Suprapubic skin (tissue), 4 donors: Measurements from ENCODE around the gene GSTK1. TPM values are rescaled to one million over a fixed set of nuclear protein-coding genes. Genes with fewer than 3 reads are reported as not detected.
"Not testable (repeated sequence)": the region's sequence is repeated elsewhere in the genome, so short reads cannot be mapped to it uniquely, and the experiment has no call there.

ENCODE experiments used
- DNase-seq, 2 donors: peaks; one replicate each; pipeline ENCODE4 v3.0.0-alpha.2; 2019; ENCODE audit warnings: low spot score in 2 of 2
- H3K27ac ChIP-seq: fragments of 200-600 bp; sonication (generic); one replicate; pipeline ENCODE4 v1.5.1; 2019
- H3K27me3 ChIP-seq: fragments of 200-600 bp; sonication (generic); one replicate; pipeline ENCODE4 v1.5.1; 2019
- H3K36me3 ChIP-seq: fragments of 200-600 bp; sonication (generic); one replicate; pipeline ENCODE4 v1.5.1; 2019
- H3K4me1 ChIP-seq: fragments of 200-600 bp; sonication (generic); one replicate; pipeline ENCODE4 v1.5.1; 2019
- H3K4me3 ChIP-seq: fragments of 200-600 bp; sonication (generic); one replicate; pipeline ENCODE4 v1.5.1; 2019; ENCODE audit warnings: mild to moderate bottlenecking
- H3K9me3 ChIP-seq: fragments of 200-600 bp; sonication (generic); one replicate; pipeline ENCODE4 v1.5.1; 2019
- CTCF ChIP-seq, 2 donors: fragments of 200-600 bp in 1 of 2; fragments of 450-650 bp in 1 of 2; sonication (generic) in 1 of 2; IDR thresholded peaks; one replicate each; pipeline ENCODE4 v1.5.1; 2016 to 2019; ENCODE audit warnings: antibody characterized with exemption in 2 of 2, mild to moderate bottlenecking in 1 of 2, moderate library complexity in 1 of 2
- EP300 ChIP-seq: sonication (generic); formaldehyde crosslinking; IDR thresholded peaks from one replicate; pipeline ENCODE4 v1.6.1; 2017; ENCODE audit warnings: antibody characterized with exemption
- POLR2A ChIP-seq, 2 donors: fragments of 450-650 bp; IDR thresholded peaks; one replicate each; pipeline ENCODE4 v1.6.1; 2017; ENCODE audit warnings: antibody characterized with exemption in 2 of 2, mild to moderate bottlenecking in 2 of 2, moderate library complexity in 2 of 2
- POLR2AphosphoS5 ChIP-seq, 3 donors: sonication (generic); formaldehyde crosslinking; IDR thresholded peaks; one replicate each; pipeline ENCODE4 v1.6.1; 2017; ENCODE audit warnings: antibody characterized with exemption in 3 of 3
- WGBS: methylation state at CpG from one replicate; pipeline ENCODE4 v1.1.5; 2018; 5-methylcytosine and 5-hydroxymethylcytosine counted together
- total RNA-seq, 4 donors: library from RNA; depleted of rRNA; stranded (reverse); fragments of >200 nt; gene quantifications; one replicate each; pipeline ENCODE4 v1.1.0, GENCODE V29; 2016

The GSTK1 gene
- 100 to 1,000 TPM; 136 to 177 (median 166) TPM for total RNA-seq

- Histone ChIP-seq H3K4me3 (peak within 1 kb of the TSS; percentile 88), H3K27ac (peak within 1 kb of the TSS; percentile 87), H3K36me3 (peaks cover 18% of the 10 kb centered on the region), H3K9me3 (no peaks in the 10 kb centered on the region), H3K4me1 (peaks cover 22% of the 10 kb centered on the region), H3K27me3 (no peaks in the 10 kb centered on the region)
- 1% methylated on average over 33 of the region's 48 CpGs for WGBS
- DNase-seq = peak; percentile 89 to 93
- no peak for TF ChIP-seq EP300
- TF ChIP-seq POLR2AphosphoS5 (IDR thresholded peaks at IDR 0.05) = peak in 1 of 3 donors; percentile 55
- no peak for TF ChIP-seq CTCF (IDR thresholded peaks at IDR 0.05)
- peak; percentile 44 to 49 for TF ChIP-seq POLR2A (IDR thresholded peaks at IDR 0.05)
Measured at GRCh38 chr7:143263266-143264195, at the start of gene GSTK1. GSTK1 (plus strand) TSS chr7:143263441; CDS start chr7:143263514, 73 bp downstream.

- H3K4me3 ChIP-seq, H3K4me1 ChIP-seq, H3K36me3 ChIP-seq, DNase-seq, H3K27me3 ChIP-seq, H3K9me3 ChIP-seq, H3K27ac ChIP-seq: not testable (repeated sequence)
- 94% methylated on average over 4 of the region's 4 CpGs for WGBS
Measured at GRCh38 chr7:143213478-143213877, 49.8 kb upstream of the GSTK1 start.

- Histone ChIP-seq H3K27ac (no peak overlapping the region), H3K4me1 (no peaks in the 10 kb centered on the region), H3K27me3 (no peaks in the 10 kb centered on the region), H3K36me3 (no peaks in the 10 kb centered on the region), H3K4me3 (no peak overlapping the region), H3K9me3 (peaks cover 3% of the 10 kb centered on the region)
- 21% methylated on average over 8 of the region's 8 CpGs for WGBS
- no peak for DNase-seq
- no peak for TF ChIP-seq POLR2A (IDR thresholded peaks at IDR 0.05)
- TF ChIP-seq CTCF (IDR thresholded peaks at IDR 0.05) = peak; percentile 93 to 99
- TF ChIP-seq EP300 = no peak
Measured at GRCh38 chr7:143214789-143215679, 48.2 kb upstream of the GSTK1 start.

- no peak for TF ChIP-seq EP300
- TF ChIP-seq POLR2AphosphoS5 (IDR thresholded peaks at IDR 0.05) = no peak
- TF ChIP-seq POLR2A (IDR thresholded peaks at IDR 0.05) = no peak
- no peak for TF ChIP-seq CTCF (IDR thresholded peaks at IDR 0.05)
- Histone ChIP-seq H3K4me1 (no peaks in the 10 kb centered on the region), H3K27me3 (no peaks in the 10 kb centered on the region), H3K4me3 (no peak overlapping the region), H3K9me3 (peaks cover 3% of the 10 kb centered on the region), H3K27ac (no peak overlapping the region), H3K36me3 (no peaks in the 10 kb centered on the region)
- whole genome bisulfite sequencing = 91% methylated on average over 6 of the region's 6 CpGs
- no peak for DNase-seq
Measured at GRCh38 chr7:143216151-143216550, 47.1 kb upstream of the GSTK1 start.

- no peaks in the 10 kb centered on the region for H3K27me3 ChIP-seq
- peaks cover 2% of the 10 kb centered on the region for H3K9me3 ChIP-seq
- H3K4me1 ChIP-seq = no peaks in the 10 kb centered on the region
- WGBS = 91% methylated on average over 2 of the region's 2 CpGs
- no peak for DNase-seq
- no peak overlapping the region for H3K4me3 ChIP-seq
- H3K36me3 ChIP-seq = no peaks in the 10 kb centered on the region
- no peak for TF ChIP-seq EP300
- no peak for TF ChIP-seq POLR2AphosphoS5 (IDR thresholded peaks at IDR 0.05)
- TF ChIP-seq POLR2A (IDR thresholded peaks at IDR 0.05) = no peak
- no peak for TF ChIP-seq CTCF (IDR thresholded peaks at IDR 0.05)
- H3K27ac ChIP-seq = no peak overlapping the region
Measured at GRCh38 chr7:143216686-143217085, 46.6 kb upstream of the GSTK1 start.
